Type B pancreatic cell (in vitro differentiated cells): ENCODE measurements around the gene SSU72. TPM values are rescaled to one million over a fixed set of nuclear protein-coding genes. Genes with fewer than 3 reads are reported as not detected.

ENCODE experiments used
- DNase-seq: peaks from one replicate; pipeline ENCODE4 v3.0.0; 2021; ENCODE audit warnings: mixed read lengths; ENCODE audit not compliant: unreplicated experiment; ENCODE audit errors: extremely low spot score
- H3K27ac Mint-ChIP-seq: 2 replicates; pipeline ENCODE4 v1.8.0; 2021; ENCODE audit warnings: mild to moderate bottlenecking, mixed read lengths
- H3K27me3 Mint-ChIP-seq: 2 replicates; pipeline ENCODE4 v1.8.0; 2021; ENCODE audit warnings: mixed read lengths
- H3K36me3 Mint-ChIP-seq: 2 replicates; pipeline ENCODE4 v1.8.0; 2021; ENCODE audit warnings: mixed read lengths
- H3K4me1 Mint-ChIP-seq: one replicate; pipeline ENCODE4 v1.8.0; 2021; ENCODE audit warnings: mixed read lengths; ENCODE audit not compliant: unreplicated experiment
- H3K4me3 Mint-ChIP-seq: 2 replicates; pipeline ENCODE4 v1.8.0; 2021; ENCODE audit warnings: mild to moderate bottlenecking, mixed read lengths
- H3K9me3 Mint-ChIP-seq: 2 replicates; pipeline ENCODE4 v1.8.0; 2021; ENCODE audit warnings: mixed read lengths
- total RNA-seq: library from RNA; stranded (reverse); gene quantifications from 2 replicates; pipeline ENCODE4 v1.2.1, GENCODE V29; 2021; ENCODE audit warnings: low replicate concordance
- TF ChIP-seq, protein P1 (sequence below): fragments of 200-600 bp; sonication (generic); conservative IDR thresholded peaks from 2 replicates; pipeline ENCODE4 v1.5.0; 2021; ENCODE audit warnings: antibody characterized with exemption, mild to moderate bottlenecking

The SSU72 gene
- total RNA-seq, 1 donor from 2014 or later, result 117 TPM

DNA sequence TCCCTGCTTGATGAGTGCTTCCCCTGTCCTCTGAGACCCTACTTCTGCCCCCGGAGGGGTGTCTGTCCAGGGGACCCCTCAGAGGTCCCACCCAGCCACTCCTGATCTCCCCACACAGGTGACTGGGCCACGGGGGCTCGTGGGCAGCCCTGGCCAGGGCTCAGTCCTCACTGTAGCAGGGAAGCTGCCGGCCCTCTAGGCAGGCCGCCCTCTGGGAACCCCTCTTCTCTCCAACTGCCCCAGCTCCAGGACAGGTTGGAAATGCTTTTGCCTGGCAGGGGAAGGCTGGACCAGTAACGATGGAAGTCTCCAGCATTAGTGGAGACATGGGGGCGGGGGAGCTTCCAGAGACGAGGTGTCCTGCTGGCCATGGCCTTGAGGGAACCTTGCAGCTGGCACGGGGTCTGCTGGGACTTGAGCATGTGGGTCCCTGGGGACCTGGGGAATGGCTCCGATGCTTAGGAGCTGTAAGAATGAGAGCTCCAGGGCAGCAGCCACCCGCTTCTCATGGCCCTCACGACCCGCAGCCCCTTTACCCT is 28.4 kb upstream of the SSU72 start:
- Mint-ChIP-seq H3K4me3 (no peak overlapping the region), H3K4me1 (no peaks in the 10 kb centered on the region), H3K27me3 (peaks cover 29% of the 10 kb centered on the region), H3K36me3 (no peaks in the 10 kb centered on the region), H3K27ac (no peak overlapping the region), H3K9me3 (no peaks in the 10 kb centered on the region)
- TF ChIP-seq, protein P1, sequence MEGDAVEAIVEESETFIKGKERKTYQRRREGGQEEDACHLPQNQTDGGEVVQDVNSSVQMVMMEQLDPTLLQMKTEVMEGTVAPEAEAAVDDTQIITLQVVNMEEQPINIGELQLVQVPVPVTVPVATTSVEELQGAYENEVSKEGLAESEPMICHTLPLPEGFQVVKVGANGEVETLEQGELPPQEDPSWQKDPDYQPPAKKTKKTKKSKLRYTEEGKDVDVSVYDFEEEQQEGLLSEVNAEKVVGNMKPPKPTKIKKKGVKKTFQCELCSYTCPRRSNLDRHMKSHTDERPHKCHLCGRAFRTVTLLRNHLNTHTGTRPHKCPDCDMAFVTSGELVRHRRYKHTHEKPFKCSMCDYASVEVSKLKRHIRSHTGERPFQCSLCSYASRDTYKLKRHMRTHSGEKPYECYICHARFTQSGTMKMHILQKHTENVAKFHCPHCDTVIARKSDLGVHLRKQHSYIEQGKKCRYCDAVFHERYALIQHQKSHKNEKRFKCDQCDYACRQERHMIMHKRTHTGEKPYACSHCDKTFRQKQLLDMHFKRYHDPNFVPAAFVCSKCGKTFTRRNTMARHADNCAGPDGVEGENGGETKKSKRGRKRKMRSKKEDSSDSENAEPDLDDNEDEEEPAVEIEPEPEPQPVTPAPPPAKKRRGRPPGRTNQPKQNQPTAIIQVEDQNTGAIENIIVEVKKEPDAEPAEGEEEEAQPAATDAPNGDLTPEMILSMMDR, result no peak
- no peak for DNase-seq

- Mint-ChIP-seq H3K4me3 (no peak overlapping the region), H3K27ac (no peak overlapping the region), H3K9me3 (no peaks in the 10 kb centered on the region), H3K4me1 (no peaks in the 10 kb centered on the region), H3K27me3 (peaks cover 35% of the 10 kb centered on the region), H3K36me3 (no peaks in the 10 kb centered on the region)
- no peak for DNase-seq
- TF ChIP-seq, protein P1, result no peak
Measured at GRCh38 chr1:1602304-1602967, 27.8 kb upstream of the SSU72 start.

DNA sequence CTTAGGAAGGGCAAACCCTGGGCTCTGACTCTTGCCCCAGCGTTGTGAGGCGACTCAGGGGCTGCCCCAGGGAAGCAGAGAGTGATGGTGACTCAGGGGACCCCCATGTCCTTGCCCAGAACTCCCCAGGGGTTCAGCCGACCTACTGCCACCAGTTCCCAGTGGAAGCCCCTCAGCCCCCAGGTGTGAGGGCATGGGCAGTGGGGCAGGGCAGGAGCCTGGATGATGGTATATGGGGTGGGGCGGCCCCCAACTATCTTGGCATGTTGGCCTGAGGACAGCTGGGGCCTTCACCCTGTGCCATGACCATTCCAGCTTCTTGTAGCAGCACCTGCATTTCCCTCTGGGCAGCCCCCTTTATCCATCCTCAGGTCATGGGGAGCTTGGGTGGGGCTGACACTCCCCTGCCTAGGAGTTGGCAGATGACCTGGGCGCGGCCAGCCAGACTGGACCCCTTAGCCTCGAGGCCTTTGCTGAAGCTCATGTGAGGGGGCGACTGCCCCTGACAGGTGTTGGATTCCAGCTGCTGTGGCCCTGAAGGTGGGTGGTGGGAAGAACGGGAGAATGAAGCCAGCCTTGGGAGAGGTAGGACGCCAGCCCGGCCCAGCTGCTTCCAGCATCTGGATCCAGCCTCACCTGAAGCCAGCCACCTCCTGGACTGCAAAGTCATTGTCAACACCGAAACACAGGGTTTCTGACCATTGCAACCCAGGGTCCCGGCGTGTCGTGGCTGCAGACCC is 27.1 kb upstream of the SSU72 start:
- H3K4me3 Mint-ChIP-seq, result no peak overlapping the region
- TF ChIP-seq, protein P1, result no peak
- peaks cover 35% of the 10 kb centered on the region for H3K27me3 Mint-ChIP-seq

GRCh38 chr1:1600861-1601563 is 26.3 kb upstream of the SSU72 start:
- no peaks in the 10 kb centered on the region for H3K9me3 Mint-ChIP-seq
- H3K4me3 Mint-ChIP-seq, result peak overlapping the region; percentile 70
- H3K27ac Mint-ChIP-seq, result no peak overlapping the region
- no peaks in the 10 kb centered on the region for H3K4me1 Mint-ChIP-seq
- no peaks in the 10 kb centered on the region for H3K36me3 Mint-ChIP-seq
- H3K27me3 Mint-ChIP-seq, result peaks cover 35% of the 10 kb centered on the region
- DNase-seq, result no peak
- TF ChIP-seq, protein P1, result no peak

More for the DNA sequence above, 27.1 kb upstream of the SSU72 start:
- no peaks in the 10 kb centered on the region for H3K4me1 Mint-ChIP-seq
- no peaks in the 10 kb centered on the region for H3K36me3 Mint-ChIP-seq
- no peak overlapping the region for H3K27ac Mint-ChIP-seq
- DNase-seq, result no peak
- no peaks in the 10 kb centered on the region for H3K9me3 Mint-ChIP-seq

- DNase-seq, result no peak
- H3K9me3 Mint-ChIP-seq, result no peaks in the 10 kb centered on the region
- TF ChIP-seq, protein P1, result no peak
- no peaks in the 10 kb centered on the region for H3K36me3 Mint-ChIP-seq
- H3K27me3 Mint-ChIP-seq, result peaks cover 35% of the 10 kb centered on the region
- H3K4me1 Mint-ChIP-seq, result no peaks in the 10 kb centered on the region
- H3K27ac Mint-ChIP-seq, result peak within 1 kb of the TSS; percentile 55
- H3K4me3 Mint-ChIP-seq, result peak within 1 kb of the TSS; percentile 87
Measured at GRCh38 chr1:1599935-1600860, 25.5 kb upstream of the SSU72 start, which contains the start of gene FNDC10. TSS of gene FNDC10 (minus strand) at chr1:1600135. CDS start at chr1:1600015, 120 bp downstream.
